HG02763 (cell line): ENCODE results near the gene SLC26A3.

Experiments
- ATAC-seq: cut with Tn5 transposase; IDR thresholded peaks from one replicate; pipeline ENCODE4 v1.9.1; 2021; ENCODE audit warnings: mild to moderate bottlenecking, moderate library complexity; ENCODE audit not compliant: unreplicated experiment

SLC26A3 gene

GRCh38 chr7:107816011-107816566, 13.1 kb upstream of the SLC26A3 start:
- ATAC-seq: no peak

GRCh38 chr7:107815254-107815882, 12.3 kb upstream of the SLC26A3 start:
- no peak for ATAC-seq

- no peak for ATAC-seq
Measured at GRCh38 chr7:107813524-107813923, 10.5 kb upstream of the SLC26A3 start.

GRCh38 chr7:107811934-107812333, 8.9 kb upstream of the SLC26A3 start:
- ATAC-seq: no peak

GRCh38 chr7:107810626-107811025, 7.6 kb upstream of the SLC26A3 start:
- ATAC-seq: no peak

- ATAC-seq: no peak
Measured at GRCh38 chr7:107809179-107809578, 6.2 kb upstream of the SLC26A3 start.

- no peak for ATAC-seq
Measured at GRCh38 chr7:107799647-107800264, 3.3 kb downstream of the SLC26A3 start.

GRCh38 chr7:107792364-107792763, 10.7 kb downstream of the SLC26A3 start:
- no peak for ATAC-seq

- no peak for ATAC-seq
Measured at GRCh38 chr7:107789647-107790046, 13.4 kb downstream of the SLC26A3 start.

- no peak for ATAC-seq
Measured at GRCh38 chr7:107788662-107789061, 14.4 kb downstream of the SLC26A3 start.

GRCh38 chr7:107788216-107788615, 14.8 kb downstream of the SLC26A3 start:
- ATAC-seq: no peak

- ATAC-seq: no peak
Measured at GRCh38 chr7:107785926-107786325, 17.1 kb downstream of the SLC26A3 start.

- no peak for ATAC-seq
Measured at GRCh38 chr7:107785170-107785569, 17.9 kb downstream of the SLC26A3 start.

GRCh38 chr7:107783648-107784047, 19.4 kb downstream of the SLC26A3 start:
- ATAC-seq: no peak

- ATAC-seq: no peak
Measured at GRCh38 chr7:107782374-107782773, 20.6 kb downstream of the SLC26A3 start.

- no peak for ATAC-seq
Measured at GRCh38 chr7:107779647-107780099, 23.4 kb downstream of the SLC26A3 start.

GRCh38 chr7:107778283-107778682, 24.7 kb downstream of the SLC26A3 start:
- no peak for ATAC-seq

GRCh38 chr7:107777702-107778101, 25.3 kb downstream of the SLC26A3 start:
- no peak for ATAC-seq

- no peak for ATAC-seq
Measured at GRCh38 chr7:107773027-107773426, 30.0 kb downstream of the SLC26A3 start.

GRCh38 chr7:107768263-107768662, 34.8 kb downstream of the SLC26A3 start:
- ATAC-seq: no peak

- no peak for ATAC-seq
Measured at GRCh38 chr7:107767391-107767790, 35.6 kb downstream of the SLC26A3 start.

GRCh38 chr7:107758667-107759066, 44.4 kb downstream of the SLC26A3 start:
- ATAC-seq: no peak
